ENCODE results near the gene CAMKK1. TPM values are rescaled to one million over a fixed set of nuclear protein-coding genes. Genes with fewer than 3 reads are reported as not detected.

The CAMKK1 gene
- total RNA-seq, 4 donors from 2014 or later: 2.9 to 8.8 (median 4.4) TPM

DNA sequence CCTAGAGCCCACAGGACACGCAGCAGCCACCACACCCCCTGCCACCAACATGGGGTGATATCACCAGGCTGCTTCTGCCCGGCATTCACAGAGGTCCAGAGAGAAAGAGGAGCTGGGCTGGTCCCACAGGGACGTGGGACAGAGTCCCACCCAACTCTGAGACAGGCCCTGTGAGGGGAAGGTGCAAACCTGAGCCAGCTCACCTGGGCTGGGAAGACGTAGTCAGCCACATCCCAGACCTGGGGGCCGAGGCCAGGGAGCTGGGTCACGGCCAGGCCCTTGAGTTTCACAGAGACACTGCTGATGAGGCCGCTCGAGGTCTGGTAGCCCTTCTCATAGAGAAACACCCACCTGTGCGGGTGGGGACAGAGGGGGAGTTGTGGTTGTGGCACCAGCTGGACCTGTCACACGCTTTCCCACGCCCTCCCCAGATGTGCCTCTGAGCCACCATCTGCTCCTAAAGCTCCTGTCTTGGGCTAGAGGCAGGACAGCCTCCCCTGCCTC is 12.2 kb upstream of the CAMKK1 start:
- Histone ChIP-seq H3K9me3 (no peaks in the 10 kb centered on the region), H3K36me3 (no peaks in the 10 kb centered on the region), H3K4me3 (no peak overlapping the region), H3K4me1 (no peaks in the 10 kb centered on the region), H3K27ac (replicated peaks in 1 of 4) (no peak overlapping the region), H3K27me3 (no peaks in the 10 kb centered on the region)
- no peak for TF ChIP-seq POLR2A (IDR thresholded peaks at IDR 0.05; ENCODE audit: low read depth)
- TF ChIP-seq, protein P1, sequence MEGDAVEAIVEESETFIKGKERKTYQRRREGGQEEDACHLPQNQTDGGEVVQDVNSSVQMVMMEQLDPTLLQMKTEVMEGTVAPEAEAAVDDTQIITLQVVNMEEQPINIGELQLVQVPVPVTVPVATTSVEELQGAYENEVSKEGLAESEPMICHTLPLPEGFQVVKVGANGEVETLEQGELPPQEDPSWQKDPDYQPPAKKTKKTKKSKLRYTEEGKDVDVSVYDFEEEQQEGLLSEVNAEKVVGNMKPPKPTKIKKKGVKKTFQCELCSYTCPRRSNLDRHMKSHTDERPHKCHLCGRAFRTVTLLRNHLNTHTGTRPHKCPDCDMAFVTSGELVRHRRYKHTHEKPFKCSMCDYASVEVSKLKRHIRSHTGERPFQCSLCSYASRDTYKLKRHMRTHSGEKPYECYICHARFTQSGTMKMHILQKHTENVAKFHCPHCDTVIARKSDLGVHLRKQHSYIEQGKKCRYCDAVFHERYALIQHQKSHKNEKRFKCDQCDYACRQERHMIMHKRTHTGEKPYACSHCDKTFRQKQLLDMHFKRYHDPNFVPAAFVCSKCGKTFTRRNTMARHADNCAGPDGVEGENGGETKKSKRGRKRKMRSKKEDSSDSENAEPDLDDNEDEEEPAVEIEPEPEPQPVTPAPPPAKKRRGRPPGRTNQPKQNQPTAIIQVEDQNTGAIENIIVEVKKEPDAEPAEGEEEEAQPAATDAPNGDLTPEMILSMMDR (IDR thresholded peaks at IDR 0.05): no peak
- no peak for TF ChIP-seq POLR2AphosphoS5 (IDR thresholded peaks at IDR 0.05)
- no peak for TF ChIP-seq EP300 (IDR thresholded peaks at IDR 0.05)
- 89% methylated on average over 7 of the region's 11 CpGs for WGBS
- intact Hi-C loops (cut with DNase I): loop anchor here (5.0 kb wide), 1 partner anchor 43 kb away; no protein-coding TSS in a partner anchor
- DNase-seq (ENCODE audit: extremely low spot score): no peak

DNA sequence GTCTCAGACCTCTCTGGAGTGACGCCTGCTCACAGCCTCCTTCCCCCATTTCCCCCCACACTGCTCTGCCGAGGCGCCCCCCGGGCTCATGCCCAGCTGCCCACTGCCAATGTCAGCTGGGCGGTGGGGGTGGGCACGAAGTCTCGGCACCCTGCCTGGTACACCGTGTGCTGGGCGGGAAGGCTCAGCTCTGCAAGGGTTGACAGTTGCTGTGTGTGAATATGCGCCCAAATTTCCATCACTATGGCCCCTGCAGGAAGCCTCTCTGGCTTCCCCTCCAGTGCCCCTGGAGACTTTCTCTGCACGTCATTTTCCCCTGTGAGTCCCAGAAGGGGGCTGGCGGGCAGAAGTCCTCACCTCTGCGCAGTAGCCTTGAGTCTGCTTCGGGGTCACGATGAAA is 11.6 kb upstream of the CAMKK1 start:
- intact Hi-C loops (cut with DNase I): no loop called here
- no peak overlapping the region for H3K4me3 ChIP-seq
- no peaks in the 10 kb centered on the region for H3K9me3 ChIP-seq
- H3K36me3 ChIP-seq: no peaks in the 10 kb centered on the region
- 85% methylated on average over 15 of the region's 15 CpGs for WGBS
- no peak overlapping the region for H3K27ac ChIP-seq (replicated peaks in 1 of 4)
- DNase-seq (ENCODE audit: extremely low spot score): no peak
- H3K27me3 ChIP-seq: no peaks in the 10 kb centered on the region
- no peaks in the 10 kb centered on the region for H3K4me1 ChIP-seq
- TF ChIP-seq POLR2AphosphoS5 (IDR thresholded peaks at IDR 0.05) (no peak), EP300 (IDR thresholded peaks at IDR 0.05) (no peak), POLR2A (IDR thresholded peaks at IDR 0.05; ENCODE audit: low read depth) (no peak)
- TF ChIP-seq, protein P1 (IDR thresholded peaks at IDR 0.05): no peak

GRCh38 chr17:3903881-3904290 is 11.0 kb upstream of the CAMKK1 start:
- 77% methylated on average over 9 of the region's 21 CpGs for WGBS
- Histone ChIP-seq H3K36me3 (no peaks in the 10 kb centered on the region), H3K27ac (replicated peaks in 1 of 4) (no peak overlapping the region), H3K4me3 (no peak overlapping the region), H3K27me3 (no peaks in the 10 kb centered on the region), H3K4me1 (no peaks in the 10 kb centered on the region), H3K9me3 (no peaks in the 10 kb centered on the region)
- no peak for DNase-seq (ENCODE audit: extremely low spot score)
- intact Hi-C loops (cut with DNase I): no loop called here
- TF ChIP-seq EP300 (IDR thresholded peaks at IDR 0.05): no peak
- TF ChIP-seq, protein P1 (IDR thresholded peaks at IDR 0.05): no peak
- no peak for TF ChIP-seq POLR2A (IDR thresholded peaks at IDR 0.05; ENCODE audit: low read depth)
- no peak for TF ChIP-seq POLR2AphosphoS5 (IDR thresholded peaks at IDR 0.05)

GRCh38 chr17:3903051-3903825 is 10.4 kb upstream of the CAMKK1 start:
- intact Hi-C loops (cut with DNase I): no loop called here
- H3K4me1 ChIP-seq: no peaks in the 10 kb centered on the region
- no peak overlapping the region for H3K27ac ChIP-seq (replicated peaks in 1 of 4)
- no peak for DNase-seq (ENCODE audit: extremely low spot score)
- 89% methylated on average over 24 of the region's 25 CpGs for WGBS
- H3K4me3 ChIP-seq: no peak overlapping the region
- TF ChIP-seq, protein P1 (IDR thresholded peaks at IDR 0.05): no peak
- no peak for TF ChIP-seq POLR2AphosphoS5 (IDR thresholded peaks at IDR 0.05)
- TF ChIP-seq POLR2A (IDR thresholded peaks at IDR 0.05; ENCODE audit: low read depth): no peak
- TF ChIP-seq EP300 (IDR thresholded peaks at IDR 0.05): no peak
- no peaks in the 10 kb centered on the region for H3K36me3 ChIP-seq
- no peaks in the 10 kb centered on the region for H3K27me3 ChIP-seq
- no peaks in the 10 kb centered on the region for H3K9me3 ChIP-seq
